CD4-positive, alpha-beta T cell treated with Interleukin-17A for 4 hours (primary cell): ENCODE results near the gene ZNF581.

Experiments used
- DNase-seq: peaks from one replicate; pipeline ENCODE4 v3.0.0-alpha.2; 2020; ENCODE audit warnings: mixed read lengths

Gene ZNF581

DNA sequence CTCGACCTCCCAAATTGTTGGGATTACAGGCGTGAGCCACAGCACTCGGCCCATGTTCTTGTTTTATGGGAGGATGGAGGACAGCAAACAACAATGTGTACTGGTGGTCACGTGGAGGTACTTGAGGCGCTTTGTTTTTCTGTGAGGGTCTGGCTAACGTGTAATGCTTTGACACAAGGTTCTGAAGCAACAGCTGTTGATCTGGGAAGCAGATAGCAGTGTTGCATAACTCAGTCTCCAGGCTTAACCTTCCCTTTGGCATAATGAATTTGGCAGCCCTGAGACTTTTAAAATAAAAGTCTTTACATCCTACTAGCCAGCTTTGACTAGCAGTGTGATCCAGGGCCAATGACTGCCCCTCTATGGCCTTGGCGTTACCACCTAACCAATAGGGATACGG, 9.6 kb upstream of the ZNF581 start:
- no peak for DNase-seq

GRCh38 chr19:55635334-55635717, 8.1 kb upstream of the ZNF581 start:
- DNase-seq: no peak

- no peak for DNase-seq
Observed at GRCh38 chr19:55635856-55636440, 7.5 kb upstream of the ZNF581 start.

GRCh38 chr19:55636723-55637122, 6.7 kb upstream of the ZNF581 start:
- no peak for DNase-seq

DNA sequence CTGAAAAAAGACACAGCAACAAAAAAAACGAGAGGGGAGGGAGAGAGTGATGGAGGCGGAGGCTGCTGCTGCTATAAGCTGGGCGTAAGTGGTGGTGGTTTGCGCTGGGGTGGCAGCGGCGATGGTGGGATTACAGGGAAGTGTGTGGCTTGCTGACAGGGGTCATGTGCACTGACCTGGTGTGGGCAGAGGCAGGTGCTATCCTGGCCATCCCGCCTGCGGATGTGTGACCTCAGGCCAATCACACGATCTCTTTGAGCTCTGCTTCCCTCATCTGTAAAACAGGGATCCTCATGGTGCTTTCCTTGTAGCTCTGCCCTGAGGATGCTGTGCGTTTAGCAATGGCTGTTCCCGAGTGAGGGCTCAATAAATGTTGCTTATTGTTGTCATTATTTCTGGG, 5.9 kb upstream of the ZNF581 start:
- no peak for DNase-seq

DNA sequence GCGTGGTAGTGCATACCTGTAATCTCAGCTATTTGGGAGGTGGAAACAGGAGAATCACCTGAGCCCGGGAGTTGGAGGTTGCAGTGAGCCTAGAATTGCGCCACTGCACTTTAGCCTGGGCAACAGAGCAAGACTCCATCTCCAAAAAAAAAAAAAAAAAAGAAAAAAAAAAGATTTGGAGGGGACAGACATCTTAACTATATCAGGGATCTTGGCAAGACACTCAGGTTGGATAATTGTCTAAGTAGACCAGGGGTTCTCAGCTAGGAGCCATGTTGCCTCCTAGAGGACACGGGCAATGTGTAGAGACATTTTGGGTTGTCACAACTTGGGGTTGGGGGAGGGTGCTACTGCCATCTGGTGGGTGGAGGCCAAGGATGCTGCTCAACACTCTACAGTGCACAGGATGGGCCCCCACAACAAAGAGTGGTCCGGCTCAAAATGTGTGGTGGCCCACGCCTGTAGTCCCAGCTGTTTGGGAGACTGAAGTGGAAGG, 4.5 kb upstream of the ZNF581 start:
- peak; percentile 61 for DNase-seq

DNA sequence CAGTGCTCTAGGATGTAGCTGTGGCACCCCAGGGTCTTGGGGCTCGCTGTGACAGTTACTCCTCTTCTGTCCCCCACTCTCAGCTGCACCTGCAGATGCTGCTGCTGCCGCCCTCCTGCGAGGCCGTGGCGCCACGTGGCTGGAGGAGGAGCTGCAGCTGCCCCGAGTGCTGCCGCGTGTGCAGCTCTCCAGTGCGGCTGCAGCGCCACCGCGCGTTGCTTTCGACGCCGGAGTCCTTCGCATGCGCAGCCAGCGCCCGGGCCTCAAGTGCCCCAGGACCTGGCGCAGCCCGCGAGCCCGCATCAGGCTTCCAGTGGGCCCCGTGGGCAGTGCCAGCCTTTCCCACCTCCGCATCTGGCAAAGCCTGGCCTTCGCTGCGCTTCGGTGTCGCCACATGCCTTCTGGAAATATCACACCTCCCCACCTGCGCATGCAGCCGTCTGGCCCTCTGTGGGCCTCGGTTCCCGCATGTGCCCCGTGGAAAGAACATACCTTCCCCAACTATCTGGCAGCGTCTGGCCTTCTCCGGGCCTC, 3.3 kb upstream of the ZNF581 start:
- DNase-seq: peak; percentile 81

DNA sequence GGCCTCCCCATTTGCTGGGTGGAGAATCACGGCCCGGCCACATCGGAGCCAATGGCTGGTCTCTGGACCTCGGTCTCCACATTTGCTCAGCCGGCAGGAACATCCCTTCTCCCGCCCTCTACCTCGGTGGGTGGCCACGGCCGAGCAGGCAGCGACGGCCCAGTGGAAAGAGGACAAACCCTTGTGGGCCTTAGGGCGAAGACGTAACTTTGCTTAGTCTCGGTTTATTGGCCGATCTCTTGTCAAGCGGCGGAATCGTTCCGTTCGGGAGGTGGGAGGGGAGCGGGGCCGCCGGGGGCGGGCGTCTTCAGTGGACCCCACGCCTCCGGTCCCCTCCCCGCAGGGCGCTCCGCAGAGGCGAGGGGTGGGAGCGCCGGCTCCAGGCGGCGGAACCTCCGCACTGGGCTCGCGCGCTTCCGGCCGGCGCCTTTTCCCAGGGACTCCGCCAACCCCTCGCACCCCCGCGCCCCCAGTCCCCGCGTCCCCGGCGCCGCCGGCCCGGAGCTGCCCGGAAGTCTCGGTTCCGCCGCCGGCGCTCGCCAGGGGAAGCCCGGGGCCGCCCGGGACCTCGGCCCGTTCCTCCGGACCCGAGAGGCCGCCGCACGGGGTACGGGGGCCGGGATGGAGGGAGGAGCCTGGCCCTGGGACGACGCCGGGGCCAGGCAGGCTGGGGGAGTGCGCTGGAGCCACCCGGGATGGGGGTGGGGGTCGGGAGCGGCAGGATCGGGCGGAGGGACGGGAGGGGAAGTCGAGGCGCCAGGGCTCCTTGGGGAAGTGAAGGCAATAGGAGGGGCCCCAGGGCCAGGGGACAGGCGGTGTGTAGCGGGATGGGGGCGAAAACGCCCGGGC, 2.6 kb upstream of the ZNF581 start, which contains the start of gene ZNF580:
TSS of gene ZNF580 (plus strand) at position 426 of the 849 bp plus-strand sequence. CDS start 1,507 bp downstream, outside the sequence.
- peak; percentile 67 for DNase-seq

GRCh38 chr19:55641426-55642152, 1.9 kb upstream of the ZNF581 start:
- peak; percentile 52 for DNase-seq

DNA sequence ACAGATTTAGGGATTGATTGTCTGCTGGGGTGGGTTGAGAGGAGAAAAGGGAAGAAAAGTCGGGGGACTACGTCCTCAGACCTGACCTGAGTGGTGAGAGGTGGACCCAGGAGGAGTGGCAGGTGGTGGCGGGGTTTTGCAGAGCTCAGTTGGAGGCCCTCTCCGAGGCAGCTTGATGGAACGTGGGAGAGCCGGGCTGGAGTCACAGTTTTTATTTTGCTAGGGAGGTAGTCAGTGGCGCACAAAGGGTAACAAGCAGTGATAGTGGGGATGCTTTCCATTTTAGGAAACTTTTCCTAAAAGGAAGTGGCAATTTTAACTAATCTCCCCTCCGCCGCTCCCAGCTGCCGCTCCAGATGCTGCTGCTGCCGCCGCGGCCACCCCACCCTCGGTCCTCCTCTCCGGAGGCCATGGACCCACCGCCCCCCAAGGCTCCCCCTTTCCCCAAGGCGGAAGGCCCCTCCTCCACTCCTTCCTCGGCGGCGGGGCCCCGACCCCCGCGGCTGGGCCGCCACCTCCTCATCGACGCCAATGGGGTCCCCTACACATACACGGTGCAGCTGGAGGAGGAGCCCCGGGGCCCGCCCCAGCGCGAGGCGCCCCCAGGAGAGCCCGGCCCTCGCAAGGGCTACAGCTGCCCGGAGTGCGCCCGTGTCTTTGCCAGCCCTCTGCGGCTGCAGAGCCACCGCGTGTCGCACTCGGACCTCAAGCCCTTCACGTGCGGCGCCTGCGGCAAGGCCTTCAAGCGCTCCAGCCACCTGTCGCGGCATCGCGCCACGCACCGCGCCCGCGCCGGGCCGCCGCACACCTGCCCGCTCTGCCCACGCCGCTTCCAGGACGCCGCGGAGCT, 1.1 kb upstream of the ZNF581 start:
- DNase-seq: peak; percentile 50

- DNase-seq: no peak
Observed at GRCh38 chr19:55643887-55644176, 383 bp downstream of the ZNF581 start.

DNA sequence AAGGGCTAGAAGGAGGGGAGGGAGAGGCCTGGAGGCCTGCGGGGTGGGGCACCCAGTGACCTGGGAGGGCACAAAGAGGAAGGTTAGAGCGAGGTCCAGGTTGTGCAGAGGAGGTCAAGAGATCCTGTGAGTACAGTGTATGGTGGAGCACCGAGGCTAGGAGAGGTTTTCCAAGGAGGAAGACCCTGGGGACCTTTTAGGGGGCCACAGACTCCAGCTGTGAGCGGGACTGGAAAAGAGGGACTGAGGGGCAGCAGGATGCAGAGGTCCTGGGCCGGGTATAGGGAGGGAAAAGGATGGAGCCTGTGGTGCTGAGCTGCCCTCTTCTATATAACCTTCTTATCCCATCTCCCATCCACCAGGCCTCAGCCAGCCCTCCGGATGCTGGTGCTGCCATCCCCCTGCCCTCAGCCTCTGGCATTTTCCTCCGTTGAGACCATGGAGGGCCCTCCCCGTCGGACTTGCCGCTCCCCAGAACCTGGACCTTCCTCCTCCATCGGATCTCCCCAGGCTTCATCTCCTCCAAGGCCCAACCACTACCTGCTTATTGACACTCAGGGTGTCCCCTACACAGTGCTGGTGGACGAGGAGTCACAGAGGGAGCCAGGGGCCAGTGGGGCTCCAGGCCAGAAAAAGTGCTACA, 863 bp downstream of the ZNF581 start:
- DNase-seq: no peak

GRCh38 chr19:55644842-55645511, 1.5 kb downstream of the ZNF581 start:
- no peak for DNase-seq

DNA sequence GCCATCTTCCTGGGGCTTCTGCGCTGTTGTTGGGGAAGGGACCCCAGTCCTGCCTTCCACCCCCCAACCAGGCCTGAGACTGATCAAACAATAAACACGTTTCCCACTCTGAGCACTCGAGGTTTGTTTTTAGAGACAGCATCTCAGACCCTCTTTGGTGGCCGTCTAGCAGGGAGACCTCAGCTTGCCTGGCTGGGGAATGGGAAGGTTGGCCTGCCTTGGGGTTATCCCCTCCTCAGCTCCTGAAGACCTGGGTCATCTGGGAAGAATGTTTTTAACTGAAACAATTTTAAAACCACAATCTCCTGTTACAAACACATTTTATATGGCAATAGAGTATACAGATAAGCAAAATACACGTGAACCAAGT, 2.0 kb downstream of the ZNF581 start:
- no peak for DNase-seq

DNA sequence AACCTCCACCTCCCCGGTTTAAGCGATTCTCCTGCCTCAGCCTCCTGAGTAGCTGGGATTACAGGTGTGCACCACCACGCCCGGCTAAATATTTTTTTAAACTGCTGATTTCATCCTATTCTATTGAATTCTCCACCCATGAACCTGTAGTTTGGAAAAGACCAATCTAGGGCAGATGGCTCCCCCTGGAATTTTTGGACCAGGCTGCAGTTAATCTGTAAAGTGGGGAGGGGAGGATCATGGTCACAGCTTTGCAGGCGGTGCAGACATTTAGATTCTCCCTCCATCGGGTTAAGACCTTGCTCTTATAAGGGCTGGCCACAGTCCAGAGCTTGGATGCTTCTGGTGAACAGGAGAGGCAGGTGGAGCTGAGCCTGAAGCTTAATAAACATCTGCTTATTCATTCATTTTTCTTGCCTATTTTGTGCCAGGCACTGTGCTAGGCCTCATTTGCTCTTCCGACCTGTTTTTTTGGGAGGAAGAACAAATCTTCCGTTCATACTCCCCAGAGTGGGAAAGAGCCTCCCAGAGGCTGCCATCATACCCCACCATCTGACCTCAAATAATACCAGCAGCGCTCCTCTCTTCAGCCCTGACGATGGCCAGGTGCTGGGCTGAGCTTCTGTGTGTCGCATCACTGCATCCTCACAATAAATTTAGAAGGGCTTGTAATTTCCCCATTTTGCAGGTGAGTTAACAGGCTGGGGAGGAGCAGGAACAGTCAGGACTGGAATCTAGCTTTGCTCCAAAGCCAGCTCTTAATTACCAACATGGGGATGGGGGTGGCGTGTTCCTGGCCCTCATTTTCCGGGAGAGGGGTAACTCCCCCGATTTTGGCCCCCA, 3.7 kb downstream of the ZNF581 start:
- no peak for DNase-seq

DNA sequence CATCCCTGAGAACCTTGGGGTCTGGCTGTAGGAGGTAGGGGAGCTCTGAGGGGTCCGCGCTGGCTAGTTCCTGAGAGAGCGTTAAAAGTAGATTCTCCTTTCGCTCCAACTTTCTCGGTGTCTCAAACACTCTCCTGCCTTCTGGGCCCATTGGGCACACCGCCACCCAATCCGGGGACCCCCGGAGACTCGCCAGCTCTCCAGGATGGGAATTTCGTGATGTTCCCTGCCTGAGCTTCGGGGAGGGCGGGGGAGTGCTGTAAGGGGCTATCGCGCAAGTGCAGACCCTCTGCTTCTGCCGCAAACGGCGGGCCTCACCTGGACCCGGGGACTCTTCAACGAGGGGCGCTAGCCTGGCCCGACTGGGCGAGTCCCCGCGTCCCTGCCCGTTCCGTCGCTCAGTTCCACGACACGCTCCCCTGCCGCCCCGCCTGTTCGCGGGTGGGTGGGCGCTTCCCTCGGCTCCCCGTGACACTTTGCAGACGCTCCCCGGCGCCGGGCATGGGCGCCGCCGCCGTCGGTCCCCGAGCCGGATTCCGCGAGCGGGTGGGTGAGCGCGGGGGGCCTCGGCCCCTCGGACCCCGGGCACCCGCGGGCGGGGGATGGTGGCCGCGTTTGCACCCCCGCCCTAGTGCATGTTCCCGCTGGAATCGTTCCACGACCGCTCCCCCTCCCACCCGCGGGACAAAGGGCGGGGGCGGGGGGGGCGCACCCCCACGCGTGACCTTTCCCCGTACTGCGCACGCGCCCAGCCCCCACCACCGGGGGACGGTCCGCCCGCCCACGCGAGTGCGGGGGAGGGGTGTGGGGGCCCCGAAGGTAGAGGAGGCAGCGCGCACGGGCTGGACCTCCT, 4.5 kb downstream of the ZNF581 start, which contains the start of gene CCDC106:
TSS of gene CCDC106 (plus strand) at position 481 of the 853 bp plus-strand sequence. CDS start 835 bp downstream, outside the sequence.
- peak; percentile 76 for DNase-seq

GRCh38 chr19:55648585-55649267, 5.3 kb downstream of the ZNF581 start:
- DNase-seq: no peak

DNA sequence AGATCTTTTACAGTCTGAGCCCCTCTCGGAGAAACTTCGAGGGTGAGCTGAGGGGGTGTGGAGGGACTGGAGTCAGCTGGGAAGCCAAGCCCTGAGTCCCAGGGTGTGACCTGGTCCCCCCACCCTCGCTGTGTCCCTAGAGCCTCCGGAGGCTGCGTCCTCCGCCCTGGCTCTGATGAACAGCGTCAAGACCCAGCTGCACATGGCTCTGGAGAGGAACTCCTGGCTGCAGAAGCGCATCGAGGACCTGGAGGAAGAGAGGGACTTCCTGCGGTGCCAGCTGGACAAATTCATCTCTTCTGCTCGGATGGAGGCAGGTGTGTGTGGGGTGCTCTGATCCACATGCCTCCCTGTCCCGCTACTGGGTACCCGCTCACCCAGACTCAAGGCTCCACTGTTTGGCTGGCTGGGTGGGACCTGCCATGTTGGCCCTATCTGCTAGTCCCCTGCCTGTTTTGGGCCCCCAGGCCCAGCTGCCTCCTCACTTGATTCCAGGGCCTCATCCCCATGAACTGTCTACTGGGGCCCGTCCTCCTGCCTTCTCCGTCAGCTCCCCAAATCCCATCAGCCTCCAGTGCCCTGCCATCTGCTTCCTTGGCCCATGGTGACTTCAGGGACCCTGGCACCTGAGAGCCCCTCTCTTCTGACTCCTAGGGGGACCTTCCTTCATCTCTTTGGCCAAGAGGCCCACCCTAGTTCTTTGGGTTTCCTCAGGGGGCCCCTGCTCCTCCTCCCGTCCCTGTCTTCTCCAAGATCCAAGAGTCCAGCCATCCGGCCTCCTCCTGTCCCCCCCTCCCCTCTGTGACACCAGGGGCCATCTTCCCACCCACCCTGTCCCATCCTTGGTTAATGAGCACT, 6.0 kb downstream of the ZNF581 start:
- no peak for DNase-seq
